GM18870 (cell line): ENCODE measurements around the gene SLC6A19.

Experiments used
- ATAC-seq: cut with Tn5 transposase; IDR thresholded peaks from one replicate; pipeline ENCODE4 v1.9.1; 2021; ENCODE audit warnings: moderate library complexity; ENCODE audit not compliant: unreplicated experiment

The SLC6A19 gene

DNA sequence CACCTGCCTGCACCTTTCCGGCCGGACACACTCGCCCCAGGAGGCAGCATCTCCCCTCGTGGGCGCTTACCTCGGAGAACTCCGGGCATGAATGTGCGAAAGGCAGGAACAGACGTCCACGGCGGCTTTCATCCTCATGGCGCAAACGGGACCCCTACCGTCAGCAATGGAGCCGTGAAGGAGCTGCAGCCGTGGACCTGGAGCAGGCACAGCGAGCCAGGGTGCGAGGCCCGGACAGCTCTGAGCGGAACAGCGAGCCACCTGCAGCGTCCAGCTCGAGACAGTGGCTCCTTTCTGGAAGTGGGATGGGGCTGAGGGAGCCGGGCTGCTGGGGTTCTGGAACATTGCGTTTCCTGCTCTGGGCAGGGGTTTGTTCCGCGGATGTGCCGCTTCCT, 7.8 kb upstream of the SLC6A19 start:
- ATAC-seq: no peak

DNA sequence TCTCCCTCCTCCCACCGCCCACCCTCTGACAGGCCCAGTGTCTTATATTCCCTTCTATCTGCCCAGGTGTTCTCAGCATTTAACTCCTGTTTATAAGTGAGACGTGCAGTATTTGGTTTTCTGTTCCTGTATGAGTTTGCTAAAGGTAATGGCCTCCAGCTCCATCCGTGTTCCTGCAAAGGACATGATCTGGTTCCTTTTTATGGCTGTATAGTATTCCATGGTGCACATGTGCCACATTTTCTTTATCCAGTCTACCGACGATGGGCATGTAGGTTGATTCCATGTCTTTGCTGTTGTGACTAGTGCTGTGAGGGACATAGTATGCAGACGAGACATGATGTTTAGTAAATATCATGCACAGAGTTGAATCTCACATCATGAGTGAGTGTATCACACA, 7.0 kb upstream of the SLC6A19 start:
- no peak for ATAC-seq

DNA sequence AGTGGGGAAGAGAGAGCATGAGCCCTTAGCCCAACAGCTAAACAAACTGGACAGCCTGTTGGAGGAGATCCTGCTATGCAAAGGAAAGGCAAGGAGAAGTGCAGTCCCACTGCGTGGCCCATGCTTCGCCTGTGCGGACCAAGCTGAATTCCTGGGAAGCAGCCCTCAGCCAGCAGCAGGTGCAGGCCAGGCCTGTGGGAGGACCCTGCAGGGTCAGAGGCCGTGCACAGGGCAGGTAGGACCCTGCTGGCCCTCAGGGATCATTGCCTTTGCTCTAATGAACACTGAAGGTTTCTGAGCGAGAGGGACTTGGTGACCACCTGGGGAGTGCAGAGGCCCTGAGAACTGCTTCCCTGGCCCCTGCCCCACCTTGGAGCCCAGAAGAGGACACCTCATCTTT, 6.0 kb upstream of the SLC6A19 start:
- ATAC-seq: no peak

DNA sequence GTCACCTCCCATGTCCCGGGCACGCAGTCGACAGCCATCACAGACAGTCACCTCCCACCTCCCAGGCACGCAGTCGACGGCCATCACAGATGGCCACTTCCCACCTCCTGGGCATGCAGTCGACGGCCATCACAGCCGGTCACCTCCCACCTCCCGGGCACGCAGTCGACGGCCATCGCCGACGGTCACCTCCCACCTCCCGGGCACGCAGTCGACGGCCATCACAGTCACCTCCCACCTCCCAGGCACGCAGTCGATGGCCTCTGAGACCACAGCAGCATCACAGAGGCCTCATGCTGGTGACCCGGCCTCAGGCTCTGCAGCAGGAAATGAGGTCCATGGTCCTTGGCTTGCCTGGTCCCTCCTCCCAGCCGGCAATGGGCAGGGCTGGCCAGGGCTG, 5.5 kb upstream of the SLC6A19 start:
- ATAC-seq: no peak

DNA sequence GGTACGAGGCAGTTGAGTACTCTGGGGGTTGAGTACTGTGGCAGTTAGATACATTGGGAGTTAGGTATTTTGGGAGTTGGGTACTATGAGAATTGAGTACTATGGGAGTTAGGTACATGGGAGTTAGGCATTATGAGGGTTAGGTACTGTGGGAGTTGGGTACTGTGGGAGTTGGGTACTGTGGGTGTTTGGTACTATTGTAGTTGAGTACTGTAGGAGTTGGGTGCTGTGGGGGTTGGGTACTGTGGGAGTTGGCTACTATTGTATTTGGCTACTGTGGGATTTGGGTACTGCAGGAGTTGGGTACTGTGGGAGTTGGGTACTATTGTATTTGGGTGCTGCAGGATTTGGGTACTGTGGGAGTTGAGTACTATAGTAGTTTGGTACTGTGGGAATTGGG, 4.8 kb upstream of the SLC6A19 start:
- no peak for ATAC-seq

DNA sequence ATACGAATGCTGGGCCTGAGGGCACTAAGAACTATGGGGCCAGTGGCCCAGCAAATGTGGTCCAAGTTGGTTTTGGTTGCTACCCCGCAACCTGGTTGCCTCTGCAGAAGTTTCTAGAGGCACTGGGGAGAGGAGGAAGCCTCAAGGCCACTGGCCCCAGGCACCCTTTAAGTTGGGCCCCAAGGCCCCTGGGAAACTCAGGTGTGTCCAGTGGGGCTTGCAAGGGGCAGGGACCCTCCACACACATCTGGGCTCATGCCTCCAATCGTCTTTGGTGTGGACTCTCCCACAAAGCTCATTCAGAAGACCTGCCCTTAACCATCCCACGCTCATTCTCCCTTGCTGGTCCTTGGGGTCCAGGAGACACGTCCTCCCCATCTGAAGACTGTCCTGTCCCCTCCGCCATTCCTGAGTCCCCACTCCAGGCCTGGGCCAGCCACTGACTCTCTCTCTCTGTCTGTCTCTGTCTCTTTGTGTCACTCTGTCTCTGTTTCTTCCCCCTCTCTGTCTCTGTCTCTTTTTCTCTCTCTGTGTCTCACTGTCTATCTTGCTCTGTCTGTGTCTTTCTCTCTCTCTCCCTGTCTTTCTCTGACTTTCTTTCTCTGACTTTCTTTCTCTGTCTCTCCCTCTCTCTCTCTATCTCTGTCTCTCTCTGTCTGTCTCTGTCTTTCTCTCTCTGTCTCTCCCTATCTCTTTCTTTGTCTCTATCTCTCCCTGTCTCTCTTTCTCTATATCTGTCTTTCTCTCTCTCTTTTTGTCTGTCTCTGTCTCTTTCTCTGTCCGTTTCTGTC, 3.3 kb upstream of the SLC6A19 start:
- no peak for ATAC-seq

DNA sequence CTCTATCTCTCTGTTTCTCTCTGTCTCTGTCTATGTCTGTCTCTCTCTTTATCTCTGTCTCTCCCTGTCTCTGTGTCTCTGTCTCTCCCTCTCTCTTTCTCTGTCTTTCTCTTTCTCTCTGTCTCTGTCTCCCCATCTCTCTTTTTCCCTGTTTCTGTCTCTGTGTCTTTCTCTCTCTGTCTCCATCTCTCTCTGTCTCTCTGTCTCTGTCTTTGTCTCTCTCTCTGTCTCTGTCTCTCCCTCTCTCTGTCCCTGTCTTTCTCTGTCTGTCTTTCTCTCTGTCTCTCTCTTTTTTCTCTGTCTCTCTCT, 2.1 kb upstream of the SLC6A19 start:
- ATAC-seq: no peak

DNA sequence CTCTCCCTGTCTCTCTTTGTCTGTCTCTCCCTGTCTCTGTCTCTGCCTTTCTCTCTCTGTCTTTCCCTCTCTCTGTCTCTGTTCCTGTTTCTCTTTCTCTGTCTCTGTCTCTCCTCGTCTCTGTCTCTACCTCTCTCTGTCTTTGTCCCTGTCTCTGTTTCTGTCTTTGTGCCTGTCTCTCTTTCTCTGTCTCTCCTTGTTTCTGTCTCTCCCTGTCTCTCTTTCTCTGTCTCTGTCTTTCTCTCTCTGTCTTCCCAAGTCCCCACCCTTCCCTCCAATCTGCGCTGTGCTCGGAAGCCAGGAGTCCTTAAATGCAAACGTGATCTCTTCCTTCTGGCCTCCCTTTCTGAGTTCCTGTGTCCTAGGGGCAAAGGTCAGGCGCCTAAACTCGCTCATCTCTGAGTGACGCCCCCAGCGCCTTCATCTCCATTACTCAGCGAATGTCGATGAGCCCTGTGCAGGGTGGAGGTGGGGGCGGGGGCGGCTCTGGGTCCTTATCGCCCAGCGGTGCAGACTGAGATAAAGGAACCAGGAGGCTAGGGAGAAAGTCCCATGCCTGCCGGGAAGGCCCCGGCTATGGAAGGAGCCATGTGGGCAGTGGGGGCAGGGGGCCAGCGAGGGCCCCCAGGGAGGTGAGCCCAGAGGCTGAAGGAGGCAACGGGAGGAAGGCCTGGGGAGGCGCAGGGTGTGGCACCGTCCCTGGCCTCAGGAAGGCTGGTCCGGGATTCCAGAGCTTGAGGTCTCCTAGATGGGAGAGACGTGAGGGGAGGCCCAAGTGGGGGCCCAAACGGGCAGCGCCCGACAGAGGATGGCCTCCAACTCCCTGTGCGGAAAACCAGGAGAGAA, 1.5 kb upstream of the SLC6A19 start:
- no peak for ATAC-seq

DNA sequence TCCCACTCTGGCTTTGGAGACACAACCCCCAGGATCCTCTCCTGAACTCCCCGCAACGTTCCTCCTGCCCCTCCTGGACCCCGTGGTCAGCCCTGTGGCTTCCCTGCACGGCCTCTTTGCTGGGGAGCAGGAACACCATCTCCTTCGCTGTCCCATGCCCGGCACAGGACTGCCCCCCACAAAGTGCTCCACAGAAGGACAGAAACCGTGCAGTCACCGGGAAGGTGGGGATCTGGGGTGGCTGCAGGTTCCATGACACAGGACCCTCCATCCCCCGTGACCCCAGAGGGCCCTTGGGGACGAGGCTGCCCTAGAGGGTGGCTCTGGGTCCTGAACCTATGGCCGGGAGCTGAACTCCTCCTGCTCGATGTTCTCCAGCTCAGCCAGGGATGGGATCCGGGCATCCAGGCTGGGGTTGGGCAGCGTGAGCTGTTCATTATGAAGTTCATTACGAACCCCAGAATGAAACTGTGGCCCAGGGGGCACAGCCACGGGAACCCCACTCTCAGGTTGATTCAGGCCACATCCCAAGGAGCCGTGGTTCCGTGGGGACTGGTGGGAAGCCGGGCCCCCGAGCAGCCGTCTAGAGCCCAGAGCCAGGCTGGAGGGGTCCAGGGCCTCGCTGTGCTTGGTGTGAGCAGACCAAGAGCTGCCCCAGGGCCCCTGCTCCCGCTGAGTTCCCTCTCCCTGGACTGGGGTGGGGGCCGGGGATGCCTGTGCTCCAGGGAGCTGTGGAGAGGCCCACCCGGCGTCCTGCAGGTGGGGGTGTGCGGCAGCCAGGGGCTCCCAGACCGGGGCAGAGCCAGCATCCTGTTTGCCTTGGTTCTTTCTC, 684 bp upstream of the SLC6A19 start:
- no peak for ATAC-seq

DNA sequence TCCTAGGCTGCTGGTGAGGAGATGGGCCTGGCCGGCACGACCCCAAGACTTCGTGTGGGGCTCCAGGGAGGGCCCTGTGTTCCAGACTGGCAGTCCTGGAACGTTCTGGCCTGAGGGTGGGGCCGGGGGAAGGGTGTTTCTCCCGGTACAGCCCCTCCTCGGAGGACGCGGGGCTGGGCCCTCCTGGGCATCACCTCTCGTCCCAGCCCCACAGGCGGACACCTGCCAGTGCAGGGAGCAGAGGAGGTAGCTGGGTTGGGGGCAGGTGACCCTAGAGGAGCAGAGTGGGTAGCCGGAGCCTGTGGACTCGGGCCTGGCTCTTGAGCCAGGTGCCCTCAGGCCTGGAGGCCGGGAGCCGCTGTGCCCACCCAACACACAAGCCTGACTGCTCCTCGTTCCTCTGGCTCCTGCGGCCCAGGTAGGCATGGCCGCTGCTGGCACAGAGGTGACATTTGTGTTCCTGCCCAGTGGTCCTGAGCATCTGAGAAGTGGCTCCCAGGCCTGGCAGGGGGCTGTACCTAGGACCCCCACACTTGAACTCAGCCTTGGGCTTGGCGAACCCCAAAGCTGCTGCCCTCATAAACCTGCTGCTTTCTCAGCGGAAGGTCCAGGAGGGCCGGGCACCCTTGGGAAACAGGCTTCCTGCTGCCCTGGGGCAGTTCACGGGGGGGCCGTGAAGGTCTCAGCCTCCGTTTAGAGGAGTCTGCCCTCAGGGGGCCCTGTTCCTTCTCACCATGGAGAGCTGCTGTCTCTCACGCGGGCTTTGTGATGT, 817 bp downstream of the SLC6A19 start:
- ATAC-seq: no peak

DNA sequence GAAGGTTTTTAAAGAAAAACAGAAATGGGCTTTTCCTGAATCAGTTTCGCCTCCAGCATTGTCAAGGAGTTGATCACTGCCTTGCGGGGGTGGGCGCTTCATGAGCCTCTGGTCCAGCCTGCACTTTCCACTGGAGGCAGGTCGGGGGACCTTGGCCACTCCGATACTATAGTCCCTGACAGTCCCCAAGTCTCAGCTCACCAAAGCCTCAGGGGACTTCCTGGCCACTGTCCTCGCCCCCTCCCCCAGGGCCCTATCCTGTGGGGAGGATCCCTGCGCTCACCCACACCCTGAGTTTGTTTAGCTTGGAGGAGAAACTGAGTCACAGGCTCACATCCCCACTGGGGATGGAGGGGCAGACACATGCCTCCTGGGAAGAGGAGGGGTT, 1.4 kb downstream of the SLC6A19 start:
- no peak for ATAC-seq

DNA sequence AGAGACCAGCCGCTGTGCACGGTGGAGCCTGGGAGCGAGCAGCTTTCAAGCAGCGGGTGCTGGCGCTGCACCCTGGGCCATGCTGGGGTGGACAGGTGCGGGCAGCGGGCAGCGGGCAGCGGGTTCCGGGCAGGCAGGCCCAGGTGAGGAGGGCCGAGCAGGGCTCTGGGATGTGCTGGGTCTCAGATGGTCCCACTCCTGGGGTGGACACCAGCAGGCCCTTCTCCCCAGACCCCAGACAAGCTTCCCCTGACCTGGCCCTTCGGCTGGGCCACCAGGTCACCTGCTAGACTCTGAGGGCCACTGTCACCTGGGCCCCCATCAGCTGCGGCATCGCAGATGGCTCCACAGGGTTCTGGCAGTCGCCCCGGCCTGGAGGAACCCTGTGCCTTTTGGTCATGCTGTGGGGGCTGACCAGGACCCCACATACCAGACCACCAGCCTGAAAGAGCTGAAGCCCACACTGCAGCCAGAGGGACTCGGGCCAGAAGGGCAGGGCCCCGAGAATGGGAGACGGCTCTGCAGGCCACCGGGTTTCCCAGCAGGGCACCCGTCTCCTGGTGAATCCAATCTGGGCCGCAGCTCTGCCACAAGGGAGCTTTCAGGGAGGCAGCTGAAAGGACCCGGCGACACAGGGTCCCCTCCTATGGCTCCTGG, 2.0 kb downstream of the SLC6A19 start:
- ATAC-seq: no peak

DNA sequence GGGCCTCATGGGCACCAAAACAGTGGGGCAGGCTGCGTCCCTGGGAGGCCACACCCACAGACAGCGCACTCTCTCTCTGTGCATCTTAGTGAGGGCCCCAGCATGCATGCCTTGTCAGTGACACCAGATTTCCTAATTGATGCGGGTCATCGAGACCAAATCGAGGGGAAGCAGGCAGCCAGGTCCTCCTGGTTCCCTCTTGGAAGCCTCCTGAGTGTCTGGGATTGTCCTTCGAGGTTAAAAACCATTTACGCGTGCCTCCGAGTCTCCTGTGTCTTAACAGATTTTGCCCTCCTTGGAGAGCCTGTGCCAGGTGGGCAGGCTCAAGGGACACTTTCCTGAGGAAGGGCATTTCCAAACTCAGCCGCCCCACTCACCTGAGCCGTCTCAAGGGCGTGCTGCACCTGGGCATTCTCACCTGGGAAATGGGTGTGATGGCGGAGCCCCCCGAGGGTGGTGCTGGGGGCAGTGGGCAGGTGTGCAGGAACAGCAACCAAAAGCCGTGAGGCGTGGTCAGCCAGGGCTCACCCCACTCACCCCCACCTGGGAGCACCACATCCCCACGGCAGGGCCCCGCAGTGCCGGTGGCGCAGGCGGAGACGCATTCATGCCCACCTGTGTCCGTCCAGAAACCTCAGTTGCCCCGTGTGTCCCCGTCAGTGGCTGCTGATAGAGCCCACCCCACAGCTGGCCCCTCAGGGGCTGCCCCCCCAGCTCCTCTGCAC, 2.7 kb downstream of the SLC6A19 start:
- ATAC-seq: no peak

DNA sequence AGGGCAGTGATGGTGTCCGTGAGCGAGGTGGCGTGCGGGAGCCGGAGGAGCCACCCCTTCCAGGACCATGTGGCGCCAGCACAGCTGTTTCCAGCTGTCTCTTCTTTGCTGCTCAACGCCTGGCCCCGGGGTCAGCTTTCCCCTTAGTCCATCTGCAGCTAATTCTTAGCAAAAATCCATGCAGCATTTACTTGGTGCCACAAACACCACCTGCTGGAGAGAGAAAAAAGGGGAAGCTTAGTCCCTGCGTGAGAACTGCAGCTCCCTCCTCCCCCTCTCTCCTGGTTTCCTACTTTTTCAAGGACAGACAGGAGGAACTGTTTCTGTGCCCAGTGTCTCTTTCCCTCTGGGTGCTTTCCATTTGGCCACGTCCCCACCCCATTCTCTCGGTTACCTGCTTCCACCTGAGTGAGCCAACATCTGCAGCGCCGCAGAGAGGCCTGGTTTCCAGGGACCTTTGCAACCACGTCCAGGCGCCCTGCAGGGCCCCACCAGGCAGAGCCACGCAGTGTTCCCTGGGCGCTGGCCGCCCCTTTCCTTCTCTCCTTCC, 3.4 kb downstream of the SLC6A19 start:
- ATAC-seq: no peak

DNA sequence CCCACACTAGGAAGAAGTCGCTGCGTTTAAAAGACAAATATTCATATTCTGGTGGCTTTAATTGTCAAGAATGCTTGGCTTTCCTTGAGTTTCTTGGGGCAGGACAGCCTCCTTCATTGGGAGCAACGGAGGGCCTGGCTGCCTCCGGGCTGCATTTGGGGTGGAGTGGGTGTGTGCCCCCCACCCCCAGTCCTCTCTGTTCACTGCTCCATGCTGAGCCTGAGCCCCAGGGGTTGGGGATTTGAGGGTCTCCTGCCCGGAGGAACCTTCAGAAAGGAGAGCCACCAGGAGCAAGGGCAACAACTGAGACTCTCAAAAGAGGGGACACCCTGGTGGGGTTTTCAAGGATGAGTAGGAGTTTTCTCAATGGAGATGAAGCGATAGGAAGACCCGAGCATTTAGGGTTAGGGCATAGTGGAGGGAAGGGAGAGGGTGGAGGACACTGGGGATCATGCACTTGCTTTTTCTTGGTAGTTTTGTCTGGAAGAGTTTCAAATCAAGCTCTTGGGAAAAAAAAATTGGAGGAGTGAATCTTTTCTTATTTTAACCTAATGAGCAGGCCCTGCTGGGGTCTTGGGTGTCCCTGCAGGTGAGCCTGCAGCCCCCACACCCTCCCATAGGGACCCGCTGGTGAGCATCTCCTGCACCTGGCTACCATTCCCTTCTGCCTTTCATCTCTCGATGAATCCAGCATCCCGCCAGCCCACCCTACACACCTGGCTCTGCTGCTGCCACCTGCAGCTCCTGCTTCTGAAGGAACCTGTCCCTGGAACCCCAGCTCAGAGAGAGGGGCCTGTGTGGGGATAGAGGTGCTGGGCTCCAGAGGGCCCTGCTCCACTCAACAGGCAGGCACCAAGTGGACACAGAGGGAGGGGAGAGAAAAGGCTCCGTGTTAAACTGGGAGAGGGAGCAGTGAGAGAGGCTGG, 4.1 kb downstream of the SLC6A19 start:
- ATAC-seq: no peak

DNA sequence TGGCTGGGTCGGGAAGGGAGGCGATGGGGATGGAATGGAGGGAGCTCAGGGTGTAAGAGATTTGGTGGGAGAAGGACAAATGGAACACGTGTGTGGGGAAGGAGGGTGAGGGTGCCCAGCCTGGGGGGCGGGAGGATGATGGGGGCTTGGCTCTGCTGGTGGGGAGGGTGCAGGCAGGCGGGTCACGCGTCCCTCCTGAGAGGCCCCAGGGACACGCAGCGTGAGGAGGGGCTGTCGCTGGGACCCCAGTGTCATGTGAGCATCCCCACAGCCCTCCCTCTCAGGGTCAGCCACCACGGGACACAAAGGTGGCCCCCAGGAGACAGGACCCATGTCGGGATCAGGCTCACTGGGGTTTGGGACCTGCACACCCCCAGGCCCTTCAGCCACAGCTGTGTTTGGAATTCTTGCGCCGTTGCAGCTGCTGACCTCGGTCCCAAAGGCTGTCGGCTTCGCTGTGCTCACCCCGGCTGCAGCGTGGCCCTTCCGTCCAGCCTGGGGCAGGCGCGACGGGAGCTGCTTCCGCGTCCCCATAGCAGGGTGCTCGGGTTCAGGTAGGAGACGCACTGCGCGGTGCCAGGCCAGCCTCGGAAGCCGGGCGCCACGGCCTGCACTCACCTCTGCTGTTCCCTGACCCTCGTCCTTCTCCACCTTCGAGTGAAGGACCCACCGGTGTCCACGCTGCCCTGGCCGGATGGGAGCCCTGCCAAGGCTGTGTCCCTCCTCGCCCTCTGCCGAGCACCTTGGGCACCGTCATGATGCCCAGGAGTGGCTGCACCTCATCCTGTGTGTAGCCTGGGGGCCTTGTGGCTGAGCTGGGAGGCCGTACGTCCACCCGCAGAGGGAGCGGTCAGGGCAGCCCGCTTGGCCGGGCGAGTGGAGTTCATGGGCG, 5.4 kb downstream of the SLC6A19 start:
- no peak for ATAC-seq

DNA sequence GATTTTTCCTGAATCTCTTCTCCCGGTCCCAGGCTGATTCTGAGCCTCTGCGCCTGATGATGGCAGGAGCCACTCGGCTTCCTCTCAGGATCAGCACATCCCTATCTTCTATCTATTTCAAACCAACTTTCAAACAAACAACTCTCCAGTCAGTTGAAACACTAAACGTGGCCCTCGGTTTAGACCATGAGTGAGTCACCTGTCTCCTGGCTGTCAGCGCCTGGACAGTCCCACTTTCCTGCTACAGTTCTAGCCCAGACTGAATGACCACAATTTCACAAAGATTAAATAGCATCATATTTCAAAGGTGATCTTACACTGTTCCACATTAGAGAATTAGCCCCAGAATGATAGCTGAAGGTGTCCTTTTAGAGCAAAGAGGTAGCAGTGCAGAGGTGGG, 6.2 kb downstream of the SLC6A19 start:
- no peak for ATAC-seq
